ENCODE measurements around the gene CEACAM16. TPM values are rescaled to one million over a fixed set of nuclear protein-coding genes. Genes with fewer than 3 reads are reported as not detected.
A peak's percentile ranks its signal among the peaks of the same experiment; 100 is the strongest.

CEACAM16 gene
- polyA plus RNA-seq, 1 donor from 2014 or later: not detected

DNA sequence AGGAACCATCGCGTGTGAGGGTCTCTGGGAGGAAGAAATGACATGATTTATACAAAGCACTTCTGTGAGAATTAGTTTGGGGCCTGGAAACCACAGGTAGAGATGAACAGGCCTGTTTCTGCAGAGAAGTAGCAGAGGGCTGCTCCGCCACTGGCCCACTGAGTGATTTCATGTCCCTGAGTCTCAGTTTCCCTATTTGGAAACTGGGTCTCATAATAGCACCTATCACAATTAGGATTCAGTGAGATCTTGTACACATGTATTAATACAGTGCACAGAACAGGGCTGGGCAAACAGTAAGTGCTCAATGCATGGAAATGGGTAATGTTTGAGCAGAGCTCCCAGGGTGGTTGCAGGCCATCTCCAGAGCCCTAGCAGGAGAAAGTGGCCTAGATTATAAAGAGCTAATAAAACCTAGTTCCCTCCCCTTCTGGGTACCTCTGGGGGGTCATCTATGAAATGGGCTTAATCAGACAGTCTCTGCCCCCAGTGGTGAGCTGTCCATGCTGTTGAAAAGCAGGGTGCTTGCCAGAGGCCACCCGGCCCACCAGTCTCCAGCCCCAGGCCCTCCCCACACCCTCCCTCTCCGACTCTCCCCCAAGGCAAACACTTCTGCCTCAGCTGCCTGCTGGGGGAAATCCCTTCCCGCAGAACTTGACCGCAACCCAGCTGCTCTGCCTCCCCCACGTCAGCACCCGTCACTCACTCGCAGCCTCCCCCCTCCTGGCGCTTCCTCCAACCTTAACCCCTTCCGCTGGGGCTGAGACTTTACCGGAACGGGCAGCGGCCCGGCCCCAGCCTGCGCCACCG lies 54.1 kb downstream of the CEACAM16 start:
- no peaks in the 10 kb centered on the region for H3K79me2 ChIP-seq (replicated peaks; ENCODE audit: insufficient read depth, low read length)
- no peaks in the 10 kb centered on the region for H3F3A ChIP-seq (ENCODE audit: insufficient read depth, low read length, poor library complexity, severe bottlenecking)
- H3K9me3 ChIP-seq (ENCODE audit: low read length): no peaks in the 10 kb centered on the region
- TF ChIP-seq RAD21 (conservative IDR thresholded peaks at IDR 0.05) (no peak), EP300 (conservative IDR thresholded peaks at IDR 0.05; ENCODE audit: poor library complexity, severe bottlenecking) (no peak), MXI1 (conservative IDR thresholded peaks at IDR 0.05; ENCODE audit: poor library complexity, severe bottlenecking) (no peak), TAF1 (IDR thresholded peaks at IDR 0.05; ENCODE audit: low read depth) (no peak), POLR2AphosphoS5 (IDR thresholded peaks at IDR 0.05) (no peak), EZH2 (IDR thresholded peaks at IDR 0.05; ENCODE audit: borderline replicate concordance, insufficient read depth, low read length, poor library complexity, severe bottlenecking) (no peak), SMC3 (conservative IDR thresholded peaks at IDR 0.05; ENCODE audit: poor library complexity) (no peak), CTCF (IDR thresholded peaks at IDR 0.05; ENCODE audit: poor library complexity, severe bottlenecking) (no peak)
- TF ChIP-seq, protein P1, sequence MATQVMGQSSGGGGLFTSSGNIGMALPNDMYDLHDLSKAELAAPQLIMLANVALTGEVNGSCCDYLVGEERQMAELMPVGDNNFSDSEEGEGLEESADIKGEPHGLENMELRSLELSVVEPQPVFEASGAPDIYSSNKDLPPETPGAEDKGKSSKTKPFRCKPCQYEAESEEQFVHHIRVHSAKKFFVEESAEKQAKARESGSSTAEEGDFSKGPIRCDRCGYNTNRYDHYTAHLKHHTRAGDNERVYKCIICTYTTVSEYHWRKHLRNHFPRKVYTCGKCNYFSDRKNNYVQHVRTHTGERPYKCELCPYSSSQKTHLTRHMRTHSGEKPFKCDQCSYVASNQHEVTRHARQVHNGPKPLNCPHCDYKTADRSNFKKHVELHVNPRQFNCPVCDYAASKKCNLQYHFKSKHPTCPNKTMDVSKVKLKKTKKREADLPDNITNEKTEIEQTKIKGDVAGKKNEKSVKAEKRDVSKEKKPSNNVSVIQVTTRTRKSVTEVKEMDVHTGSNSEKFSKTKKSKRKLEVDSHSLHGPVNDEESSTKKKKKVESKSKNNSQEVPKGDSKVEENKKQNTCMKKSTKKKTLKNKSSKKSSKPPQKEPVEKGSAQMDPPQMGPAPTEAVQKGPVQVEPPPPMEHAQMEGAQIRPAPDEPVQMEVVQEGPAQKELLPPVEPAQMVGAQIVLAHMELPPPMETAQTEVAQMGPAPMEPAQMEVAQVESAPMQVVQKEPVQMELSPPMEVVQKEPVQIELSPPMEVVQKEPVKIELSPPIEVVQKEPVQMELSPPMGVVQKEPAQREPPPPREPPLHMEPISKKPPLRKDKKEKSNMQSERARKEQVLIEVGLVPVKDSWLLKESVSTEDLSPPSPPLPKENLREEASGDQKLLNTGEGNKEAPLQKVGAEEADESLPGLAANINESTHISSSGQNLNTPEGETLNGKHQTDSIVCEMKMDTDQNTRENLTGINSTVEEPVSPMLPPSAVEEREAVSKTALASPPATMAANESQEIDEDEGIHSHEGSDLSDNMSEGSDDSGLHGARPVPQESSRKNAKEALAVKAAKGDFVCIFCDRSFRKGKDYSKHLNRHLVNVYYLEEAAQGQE (IDR thresholded peaks at IDR 0.05; ENCODE audit: borderline replicate concordance): no peak
- no peak overlapping the region for H2AFZ ChIP-seq (ENCODE audit: low read depth, low read length)
- H3K27ac ChIP-seq (ENCODE audit: low read length): no peak overlapping the region
- H3K9ac ChIP-seq (ENCODE audit: low read length): no peak overlapping the region
- no peaks in the 10 kb centered on the region for H3K36me3 ChIP-seq (ENCODE audit: insufficient read depth, low read length)
- peaks cover 87% of the 10 kb centered on the region for H3K27me3 ChIP-seq (ENCODE audit: insufficient read depth, low read depth, low read length)
- H4K20me1 ChIP-seq (ENCODE audit: insufficient read depth): no peaks in the 10 kb centered on the region
- no peak overlapping the region for H3K4me2 ChIP-seq (ENCODE audit: low read length)
- H3K4me3 ChIP-seq (ENCODE audit: low read length): peak overlapping the region; percentile 33
- no peaks in the 10 kb centered on the region for H3K9me2 ChIP-seq (ENCODE audit: insufficient read depth, low read length)

DNA sequence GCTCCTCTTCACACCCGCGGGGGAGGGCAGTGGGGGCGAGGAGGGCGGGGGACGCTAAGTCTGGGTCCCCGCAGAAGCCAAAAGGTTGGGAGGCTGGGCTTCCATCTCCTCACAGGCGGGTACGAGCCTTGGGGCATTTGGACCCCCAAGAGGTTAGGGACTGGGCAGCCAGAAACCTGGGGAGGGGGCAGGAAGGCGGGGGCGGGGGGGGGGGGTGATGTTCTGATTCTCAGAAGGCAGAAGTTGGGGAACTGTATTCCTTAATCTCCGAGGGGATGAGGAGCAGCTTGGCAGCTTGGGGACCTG lies 54.6 kb downstream of the CEACAM16 start:
- Histone ChIP-seq H3K4me2 (ENCODE audit: low read length) (no peak overlapping the region), H3K9ac (ENCODE audit: low read length) (no peak overlapping the region), H3K79me2 (replicated peaks; ENCODE audit: insufficient read depth, low read length) (no peaks in the 10 kb centered on the region), H3K9me3 (ENCODE audit: low read length) (no peaks in the 10 kb centered on the region), H2AFZ (ENCODE audit: low read depth, low read length) (no peak overlapping the region), H3K4me3 (ENCODE audit: low read length) (peak overlapping the region; percentile 33), H3K9me2 (ENCODE audit: insufficient read depth, low read length) (no peaks in the 10 kb centered on the region), H3K36me3 (ENCODE audit: insufficient read depth, low read length) (no peaks in the 10 kb centered on the region), H3F3A (ENCODE audit: insufficient read depth, low read length, poor library complexity, severe bottlenecking) (no peaks in the 10 kb centered on the region), H3K27me3 (ENCODE audit: insufficient read depth, low read depth, low read length) (peaks cover 90% of the 10 kb centered on the region), H3K27ac (ENCODE audit: low read length) (no peak overlapping the region), H4K20me1 (ENCODE audit: insufficient read depth) (no peaks in the 10 kb centered on the region)
- TF ChIP-seq EP300 (conservative IDR thresholded peaks at IDR 0.05; ENCODE audit: poor library complexity, severe bottlenecking) (no peak), EZH2 (IDR thresholded peaks at IDR 0.05; ENCODE audit: borderline replicate concordance, insufficient read depth, low read length, poor library complexity, severe bottlenecking) (no peak), CTCF (IDR thresholded peaks at IDR 0.05; ENCODE audit: poor library complexity, severe bottlenecking) (no peak), RAD21 (conservative IDR thresholded peaks at IDR 0.05) (no peak)
- TF ChIP-seq, protein P1 (IDR thresholded peaks at IDR 0.05; ENCODE audit: borderline replicate concordance): no peak
